WTC11 (cell line): ENCODE data around the gene USP2. TPM values are rescaled to one million over a fixed set of nuclear protein-coding genes. Genes with fewer than 3 reads are reported as not detected.

Experiments used
- ATAC-seq: fragments of 200-7000 bp; cut with Tn5 transposase; 2 replicates; pipeline ENCODE4 v1.10.0; 2021; ENCODE audit warnings: mild to moderate bottlenecking, moderate library complexity
- CTCF ChIA-PET: fragments of 300-600 bp; sonication (Branson Sonifier 250); formaldehyde crosslinking; loops from one replicate; lab custom pipeline; 2021; ENCODE audit warnings: antibody characterized with exemption; lab: Charles Lee
- POLR2A ChIA-PET: fragments of 350-600 bp; sonication (Branson Sonifier 250); formaldehyde crosslinking; loops from one replicate; lab custom pipeline; 2021; ENCODE audit warnings: antibody characterized with exemption; lab: Charles Lee
- DNase-seq: peaks from one replicate; pipeline ENCODE4 v3.0.0; 2021; ENCODE audit warnings: low spot score
- H3K27ac Mint-ChIP-seq: 2 replicates; pipeline ENCODE4 v1.8.0; 2021; ENCODE audit warnings: mixed read lengths
- H3K27me3 Mint-ChIP-seq: 2 replicates; pipeline ENCODE4 v1.8.0; 2021; ENCODE audit warnings: low read depth, mild to moderate bottlenecking, moderate library complexity, mixed read lengths
- H3K36me3 Mint-ChIP-seq: 2 replicates; pipeline ENCODE4 v1.8.0; 2021; ENCODE audit warnings: mixed read lengths
- H3K4me1 Mint-ChIP-seq: 2 replicates; pipeline ENCODE4 v1.8.0; 2022; ENCODE audit warnings: mixed read lengths
- H3K4me3 Mint-ChIP-seq: 2 replicates; pipeline ENCODE4 v1.8.0; 2021; ENCODE audit warnings: mild to moderate bottlenecking, moderate library complexity, mixed read lengths
- H3K9me3 Mint-ChIP-seq: 2 replicates; pipeline ENCODE4 v1.8.0; 2021; ENCODE audit warnings: mixed read lengths
- CBFB ChIP-seq: sonication (generic); formaldehyde crosslinking; IDR thresholded peaks from 2 replicates; pipeline ENCODE4 v1.8.1; 2022; ENCODE audit warnings: mild to moderate bottlenecking, low read depth, missing genetic modification reagents
- EMX1 ChIP-seq: fragments of 250-450 bp; sonication (Bioruptor Pico); IDR thresholded peaks from 2 replicates; pipeline ENCODE4 v1.8.0; 2021; ENCODE audit warnings: mild to moderate bottlenecking
- FOXJ3 ChIP-seq: sonication (generic); formaldehyde crosslinking; IDR thresholded peaks from 2 replicates; pipeline ENCODE4 v1.9.0; 2021; ENCODE audit warnings: missing genetic modification reagents, mild to moderate bottlenecking, borderline replicate concordance
- FOXK1 ChIP-seq: sonication (generic); formaldehyde crosslinking; IDR thresholded peaks from 2 replicates; pipeline ENCODE4 v1.8.0; 2022; ENCODE audit warnings: mild to moderate bottlenecking, moderate library complexity, missing genetic modification reagents
- IRF2 ChIP-seq: sonication (generic); formaldehyde crosslinking; IDR thresholded peaks from 2 replicates; pipeline ENCODE4 v1.8.0; 2022; ENCODE audit warnings: low read depth, missing genetic modification reagents, borderline replicate concordance
- MLX ChIP-seq: sonication (generic); formaldehyde crosslinking; IDR thresholded peaks from 2 replicates; pipeline ENCODE4 v1.8.1; 2023; ENCODE audit warnings: mild to moderate bottlenecking, missing genetic modification reagents, moderate library complexity
- MXD4 ChIP-seq: fragments of 250-450 bp; sonication (Bioruptor Pico); IDR thresholded peaks from 2 replicates; pipeline ENCODE4 v1.8.0; 2021; ENCODE audit warnings: mild to moderate bottlenecking, moderate library complexity, borderline replicate concordance
- NR1H2 ChIP-seq: sonication (generic); formaldehyde crosslinking; IDR thresholded peaks from 2 replicates; pipeline ENCODE4 v1.9.0; 2021; ENCODE audit warnings: mild to moderate bottlenecking, moderate library complexity, missing genetic modification reagents
- NR2C2 ChIP-seq: sonication (generic); formaldehyde crosslinking; IDR thresholded peaks from 2 replicates; pipeline ENCODE4 v1.8.0; 2022; ENCODE audit warnings: mild to moderate bottlenecking, missing genetic modification reagents
- NR3C1 ChIP-seq: sonication (generic); formaldehyde crosslinking; conservative IDR thresholded peaks from 2 replicates; pipeline ENCODE4 v1.8.1; 2023; ENCODE audit warnings: low read depth, mild to moderate bottlenecking, missing genetic modification reagents
- PREB ChIP-seq: sonication (generic); formaldehyde crosslinking; IDR thresholded peaks from 2 replicates; pipeline ENCODE4 v1.8.1; 2022; ENCODE audit warnings: mild to moderate bottlenecking, missing genetic modification reagents, moderate library complexity, borderline replicate concordance
- RORB ChIP-seq: fragments of 250-450 bp; sonication (Bioruptor Pico); IDR thresholded peaks from 2 replicates; pipeline ENCODE4 v1.9.0; 2021; ENCODE audit warnings: mild to moderate bottlenecking
- TEAD4 ChIP-seq: sonication (generic); formaldehyde crosslinking; IDR thresholded peaks from 2 replicates; pipeline ENCODE4 v1.8.0; 2022; ENCODE audit warnings: mild to moderate bottlenecking, missing genetic modification reagents
- TP53 ChIP-seq: sonication (generic); formaldehyde crosslinking; IDR thresholded peaks from 2 replicates; pipeline ENCODE4 v1.8.1; 2023; ENCODE audit warnings: mild to moderate bottlenecking, missing genetic modification reagents
- USF1 ChIP-seq: sonication (generic); formaldehyde crosslinking; IDR thresholded peaks from 2 replicates; pipeline ENCODE4 v1.8.0; 2022; ENCODE audit warnings: mild to moderate bottlenecking, missing genetic modification reagents
- USF2 ChIP-seq: sonication (generic); formaldehyde crosslinking; IDR thresholded peaks from 2 replicates; pipeline ENCODE4 v1.8.1; 2023; ENCODE audit warnings: mild to moderate bottlenecking, missing genetic modification reagents, moderate library complexity
- ZNF219 ChIP-seq: sonication (generic); formaldehyde crosslinking; IDR thresholded peaks from 2 replicates; pipeline ENCODE4 v1.8.0; 2023; ENCODE audit warnings: missing genetic modification reagents, mild to moderate bottlenecking, borderline replicate concordance
- ZNF263 ChIP-seq: sonication (generic); formaldehyde crosslinking; IDR thresholded peaks from 2 replicates; pipeline ENCODE4 v1.8.1; 2022; ENCODE audit warnings: low read depth, mild to moderate bottlenecking, moderate library complexity, missing genetic modification reagents
- ZNF425 ChIP-seq: fragments of 250-450 bp; sonication (Bioruptor Pico); conservative IDR thresholded peaks from 2 replicates; pipeline ENCODE4 v1.9.0; 2021; ENCODE audit warnings: mild to moderate bottlenecking
- total RNA-seq: library from RNA; stranded (reverse); gene quantifications from 3 replicates; pipeline ENCODE4 v1.2.3, GENCODE V29; 2021

Gene USP2
- total RNA-seq, 1 experiment from 2014 or later = 8.0 TPM

GRCh38 chr11:119334174-119334930 is 47.1 kb downstream of the USP2 start, which contains the start of gene RNF26 (continued):
- no peak for TF ChIP-seq TP53
- no peak for TF ChIP-seq NR3C1 (CRISPR knock-in tag)
- no peak for TF ChIP-seq USF2 (CRISPR knock-in tag)
- no peak for TF ChIP-seq MXD4 (CRISPR knock-in tag)
- no peak for TF ChIP-seq ZNF263 (CRISPR knock-in tag)
- no peak for TF ChIP-seq NR2C2 (CRISPR knock-in tag)
- peak; percentile 35; the same call in 1 of the 2 replicates for TF ChIP-seq USF1 (CRISPR knock-in tag)
- no peak; the same call in 1 of the 2 replicates for TF ChIP-seq ZNF219
- no peak for TF ChIP-seq MLX (CRISPR knock-in tag)
- no peak for TF ChIP-seq RORB
- no peak for TF ChIP-seq FOXJ3 (CRISPR knock-in tag)
- no peak for TF ChIP-seq ZNF425 (CRISPR knock-in tag)
- TF ChIP-seq TEAD4 (CRISPR knock-in tag) = no peak
- no peak for TF ChIP-seq CBFB

GRCh38 chr11:119332111-119332765 is 49.3 kb downstream of the USP2 start:
- H3K27ac Mint-ChIP-seq = peak overlapping the region; percentile 83
- H3K36me3 Mint-ChIP-seq = peaks cover 7% of the 10 kb centered on the region
- H3K27me3 Mint-ChIP-seq = no peaks in the 10 kb centered on the region; the same call in 1 of the 2 replicates
- no peak for TF ChIP-seq NR1H2 (CRISPR knock-in tag)
- TF ChIP-seq IRF2 = no peak
- no peak for TF ChIP-seq EMX1 (CRISPR knock-in tag)
- no peak for TF ChIP-seq PREB (CRISPR knock-in tag)
- TF ChIP-seq ZNF219 = no peak
- no peak for TF ChIP-seq FOXK1 (CRISPR knock-in tag)
- no peaks in the 10 kb centered on the region for H3K9me3 Mint-ChIP-seq
- DNase-seq (no peak), ATAC-seq (no peak)
- ChIA-PET CTCF (interaction anchor here (1.0 to 1.8 kb wide), 4 partner anchors 8 to 24 kb away, joined by 3 to 10 read pairs (median 4); no protein-coding TSS in a partner anchor), POLR2A (interaction anchor here (0.6 kb wide), 1 partner anchor 189 kb away, joined by 3 read pairs; no protein-coding TSS in a partner anchor)
- H3K4me1 Mint-ChIP-seq = peaks cover 23% of the 10 kb centered on the region
- no peak overlapping the region for H3K4me3 Mint-ChIP-seq
